Lower lobe of right lung (tissue), 2 donors: Measurements from ENCODE around the gene PDC. TPM values are rescaled to one million over a fixed set of nuclear protein-coding genes. Genes with fewer than 3 reads are reported as not detected.

Source experiments
- ATAC-seq, 2 donors: fragments of 200-7000 bp; cut with Tn5 transposase; one replicate each; pipeline ENCODE4 v1.9.1; 2020 to 2022; ENCODE audit warnings: mild to moderate bottlenecking in 2 of 2, moderate library complexity in 2 of 2
- DNase-seq: peaks from one replicate; pipeline ENCODE4 v3.0.0-alpha.2; 2020
- H3K27ac ChIP-seq: fragments of 200-600 bp; one replicate; pipeline ENCODE4 v1.8.0; 2022
- H3K27me3 ChIP-seq: fragments of 200-600 bp; one replicate; pipeline ENCODE4 v1.8.0; 2022; ENCODE audit warnings: low read depth
- H3K36me3 ChIP-seq: fragments of 200-600 bp; one replicate; pipeline ENCODE4 v1.8.0; 2022; ENCODE audit warnings: mild to moderate bottlenecking
- H3K4me1 ChIP-seq: fragments of 200-600 bp; one replicate; pipeline ENCODE4 v1.8.0; 2022
- H3K4me3 ChIP-seq: fragments of 200-600 bp; one replicate; pipeline ENCODE4 v1.8.0; 2022; ENCODE audit warnings: mild to moderate bottlenecking
- H3K9me3 ChIP-seq: fragments of 200-600 bp; one replicate; pipeline ENCODE4 v1.8.0; 2022
- CTCF ChIP-seq: fragments of 200-600 bp; IDR thresholded peaks from one replicate; pipeline ENCODE4 v1.8.0; 2022; ENCODE audit warnings: antibody characterized with exemption, mild to moderate bottlenecking
- intact Hi-C: fragments of 100-400 bp; cut with DNase I; formaldehyde crosslinking; loops from one replicate; pipeline ENCODE4 v1.11.0; 2022
- total RNA-seq: library from RNA; stranded (reverse); fragmentation: NEBNext Ultra II Directional; extraction: Animal tissue kit (Norgen Biotek cat#: 25700); gene quantifications from one replicate; pipeline ENCODE4 v1.2.1, GENCODE V29; 2021
- donor health status: DM: no; HTN: yes; CAD: no; lungs with severe emphysema.

The PDC gene
- total RNA-seq, 1 donor from 2014 or later = not detected

- Histone ChIP-seq H3K27me3 (no peaks in the 10 kb centered on the region), H3K4me3 (no peak overlapping the region), H3K9me3 (no peaks in the 10 kb centered on the region), H3K27ac (no peak overlapping the region), H3K36me3 (no peaks in the 10 kb centered on the region), H3K4me1 (no peaks in the 10 kb centered on the region)
- DNase-seq (no peak), ATAC-seq (no peak)
- intact Hi-C loops = no loop called here
- no peak for TF ChIP-seq CTCF
Observed at GRCh38 chr1:186454981-186455380, 5.9 kb downstream of the PDC start.

GRCh38 chr1:186446152-186446551 lies 14.8 kb downstream of the PDC start:
- ATAC-seq = no peak

GRCh38 chr1:186443638-186444037 lies 17.3 kb downstream of the PDC start:
- intact Hi-C loops = no loop called here
- H3K4me3 ChIP-seq = no peak overlapping the region
- H3K9me3 ChIP-seq = no peaks in the 10 kb centered on the region
- ATAC-seq (no peak), DNase-seq (no peak)
- no peak for TF ChIP-seq CTCF
- H3K36me3 ChIP-seq = no peaks in the 10 kb centered on the region
- no peaks in the 10 kb centered on the region for H3K4me1 ChIP-seq
- H3K27ac ChIP-seq = no peak overlapping the region
- H3K27me3 ChIP-seq = no peaks in the 10 kb centered on the region

More at GRCh38 chr1:186446152-186446551, 14.8 kb downstream of the PDC start:
- Histone ChIP-seq H3K9me3 (no peaks in the 10 kb centered on the region), H3K36me3 (no peaks in the 10 kb centered on the region), H3K4me3 (no peak overlapping the region), H3K4me1 (no peaks in the 10 kb centered on the region), H3K27me3 (no peaks in the 10 kb centered on the region), H3K27ac (no peak overlapping the region)
- no peak for TF ChIP-seq CTCF
- intact Hi-C loops = no loop called here
- DNase-seq = no peak

- no peak for TF ChIP-seq CTCF
- Histone ChIP-seq H3K9me3 (no peaks in the 10 kb centered on the region), H3K27me3 (no peaks in the 10 kb centered on the region), H3K4me3 (no peak overlapping the region), H3K36me3 (no peaks in the 10 kb centered on the region), H3K27ac (no peak overlapping the region), H3K4me1 (no peaks in the 10 kb centered on the region)
- no peak for DNase-seq
- no peak for ATAC-seq
- intact Hi-C loops = no loop called here
Observed at GRCh38 chr1:186442651-186443375, 18.1 kb downstream of the PDC start.

- H3K27me3 ChIP-seq = no peaks in the 10 kb centered on the region
- no peak for ATAC-seq
- intact Hi-C loops = no loop called here
- no peaks in the 10 kb centered on the region for H3K9me3 ChIP-seq
- H3K4me3 ChIP-seq = no peak overlapping the region
- no peak for DNase-seq
- no peak overlapping the region for H3K27ac ChIP-seq
- H3K4me1 ChIP-seq = no peaks in the 10 kb centered on the region
- TF ChIP-seq CTCF = no peak
- H3K36me3 ChIP-seq = no peaks in the 10 kb centered on the region
Observed at GRCh38 chr1:186440584-186440983, 20.3 kb downstream of the PDC start.
